Measurements from ENCODE around the gene SYNPO2. TPM values are rescaled to one million over a fixed set of nuclear protein-coding genes. Genes with fewer than 3 reads are reported as not detected.

SYNPO2 gene
- total RNA-seq, 1 experiment from 2014 or later = 0.93 TPM

DNA sequence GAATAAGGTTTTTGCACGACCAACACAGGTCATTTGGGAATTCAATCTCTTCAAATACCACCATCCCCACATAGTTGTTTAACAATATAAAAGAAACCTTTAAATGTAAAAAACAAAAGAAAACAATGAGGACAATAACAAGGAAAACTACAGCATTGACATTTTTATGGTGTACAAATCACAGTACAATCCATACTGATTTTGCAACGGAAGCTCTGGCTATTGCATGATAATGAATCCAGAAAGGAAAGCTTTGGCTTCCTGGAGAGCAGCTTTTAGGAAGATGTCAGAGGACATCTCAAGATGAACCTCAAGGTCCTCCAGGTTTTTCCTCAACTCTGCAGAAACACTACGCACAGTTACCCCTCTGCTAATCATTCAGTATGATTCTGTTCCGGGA is 135.4 kb downstream of the SYNPO2 start:
- ChIA-PET POLR2A (no interaction called here), RAD21 (ENCODE audit: low non-redundant PET in 1 of 2, low total read pairs in 2 of 2, uncharacterized antibody in 2 of 2, unreplicated experiment in 2 of 2) (no interaction called here)
- H3K4me2 ChIP-seq (ENCODE audit: low read length) = no peak overlapping the region

DNA sequence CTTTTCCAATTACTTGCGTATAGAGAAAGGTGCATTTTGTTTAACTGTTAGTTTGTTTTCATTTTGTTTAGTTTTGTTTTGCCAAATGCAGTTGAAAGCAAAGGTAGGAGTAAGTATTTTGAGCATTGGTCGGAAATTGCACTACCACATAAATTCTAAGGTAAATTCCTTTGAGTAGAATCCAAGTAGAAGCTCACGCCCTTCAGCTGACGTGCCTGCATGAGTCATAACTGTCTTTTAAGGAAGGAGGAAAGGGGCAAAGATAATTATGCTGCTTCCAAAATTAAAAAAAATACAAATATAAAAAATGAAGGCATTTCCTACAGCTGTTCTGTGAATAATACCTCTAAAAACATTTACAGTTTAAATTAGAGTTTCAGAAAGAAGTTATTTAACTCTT is 136.8 kb downstream of the SYNPO2 start:
- ChIA-PET POLR2A (no interaction called here), CTCF (interaction anchor here (6.4 kb wide), 1 partner anchor 17 kb away, joined by 37 read pairs; no protein-coding TSS in a partner anchor), RAD21 (ENCODE audit: low non-redundant PET in 1 of 2, low total read pairs in 2 of 2, uncharacterized antibody in 2 of 2, unreplicated experiment in 2 of 2) (no interaction called here)
- Histone ChIP-seq H3K4me2 (ENCODE audit: low read length) (peak overlapping the region; percentile 58), H4K20me1 (ENCODE audit: insufficient read depth) (no peaks in the 10 kb centered on the region), H3K36me3 (ENCODE audit: control insufficient read depth in 1 of 2, insufficient read depth in 2 of 2, low read length in 2 of 2) (no peaks in the 10 kb centered on the region), H3K9me2 (ENCODE audit: insufficient read depth) (no peaks in the 10 kb centered on the region), H2AFZ (ENCODE audit: low read depth, low read length, poor library complexity, severe bottlenecking) (peak overlapping the region; percentile 96), H3K9ac (ENCODE audit: low read length) (no peak overlapping the region), H3K9me3 (ENCODE audit: control insufficient read depth in 1 of 2, insufficient read depth in 1 of 2, low read depth in 1 of 2, low read length in 2 of 2) (no peaks in the 10 kb centered on the region), H3K4me3 (replicated peaks in 1 of 2; ENCODE audit: low read depth in 1 of 2, low read length in 2 of 2) (peak overlapping the region in 1 of 2 experiments; percentile 16; a peak in 1 of 4 replicates), H3K27ac (ENCODE audit: low read depth, low read length) (no peak overlapping the region), H3K4me1 (ENCODE audit: control insufficient read depth in 1 of 2, insufficient read depth in 2 of 2, low read length in 2 of 2) (peaks cover 2 to 12% of the 10 kb centered on the region in 2 experiments; a peak in 2 of 4 replicates), H3K27me3 (ENCODE audit: insufficient read depth, low read length) (no peaks in the 10 kb centered on the region), H3K79me2 (ENCODE audit: insufficient read depth, low read length) (no peaks in the 10 kb centered on the region)
- TF ChIP-seq JUND (IDR thresholded peaks at IDR 0.05) (peak; percentile 53), ELF1 (IDR thresholded peaks at IDR 0.05; ENCODE audit: borderline replicate concordance, low read depth) (no peak), FOSL1 (IDR thresholded peaks at IDR 0.05; ENCODE audit: low read depth) (peak; percentile 62)
- no TSS peak for BruUV-seq (replicated peaks)
- ATAC-seq = peak; percentile 74
- DNase-seq (ENCODE audit: low read depth, low spot score) = peak; percentile 35
- intact Hi-C loops (cut with micrococcal nuclease) = no loop called here

More for the DNA sequence above, 135.4 kb downstream of the SYNPO2 start:
- Histone ChIP-seq H3K4me1 (ENCODE audit: control insufficient read depth in 1 of 2, insufficient read depth in 2 of 2, low read length in 2 of 2) (peaks cover 2 to 12% of the 10 kb centered on the region in 2 experiments; a peak in 2 of 4 replicates), H4K20me1 (ENCODE audit: insufficient read depth) (no peaks in the 10 kb centered on the region), H3K9ac (ENCODE audit: low read length) (no peak overlapping the region), H3K27ac (ENCODE audit: low read depth, low read length) (no peak overlapping the region), H3K27me3 (ENCODE audit: insufficient read depth, low read length) (no peaks in the 10 kb centered on the region), H2AFZ (ENCODE audit: low read depth, low read length, poor library complexity, severe bottlenecking) (no peak overlapping the region), H3K4me3 (replicated peaks in 1 of 2; ENCODE audit: low read depth in 1 of 2, low read length in 2 of 2) (no peak overlapping the region), H3K9me3 (ENCODE audit: control insufficient read depth in 1 of 2, insufficient read depth in 1 of 2, low read depth in 1 of 2, low read length in 2 of 2) (no peaks in the 10 kb centered on the region), H3K36me3 (ENCODE audit: control insufficient read depth in 1 of 2, insufficient read depth in 2 of 2, low read length in 2 of 2) (no peaks in the 10 kb centered on the region), H3K9me2 (ENCODE audit: insufficient read depth) (no peaks in the 10 kb centered on the region), H3K79me2 (ENCODE audit: insufficient read depth, low read length) (no peaks in the 10 kb centered on the region)
- CTCF ChIA-PET = interaction anchor here (6.4 kb wide), 1 partner anchor 18 kb away, joined by 37 read pairs; no protein-coding TSS in a partner anchor
- DNase-seq (ENCODE audit: low read depth, low spot score) (no peak), ATAC-seq (no peak)
- TF ChIP-seq, protein P1, sequence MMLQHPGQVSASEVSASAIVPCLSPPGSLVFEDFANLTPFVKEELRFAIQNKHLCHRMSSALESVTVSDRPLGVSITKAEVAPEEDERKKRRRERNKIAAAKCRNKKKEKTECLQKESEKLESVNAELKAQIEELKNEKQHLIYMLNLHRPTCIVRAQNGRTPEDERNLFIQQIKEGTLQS (IDR thresholded peaks at IDR 0.05) = no peak
- no peak for TF ChIP-seq POLR2AphosphoS5 (IDR thresholded peaks at IDR 0.05; ENCODE audit: low read depth, low read length)
- intact Hi-C loops (cut with micrococcal nuclease) = no loop called here
- no TSS peak for BruUV-seq (replicated peaks)
